GM21390 (cell line): ENCODE measurements around the gene MBP.
"Not testable (repeated sequence)": the region's sequence is repeated elsewhere in the genome, so short reads cannot be mapped to it uniquely, and the experiment has no call there.

Experiments used
- ATAC-seq: cut with Tn5 transposase; IDR thresholded peaks from one replicate; pipeline ENCODE4 v1.9.1; 2021; ENCODE audit not compliant: unreplicated experiment

Gene MBP

GRCh38 chr18:77031662-77032061 is 100.9 kb downstream of the MBP start:
- no peak for ATAC-seq

GRCh38 chr18:77030201-77030600 is 102.4 kb downstream of the MBP start:
- ATAC-seq, result no peak

- no peak for ATAC-seq
These were observed 106.7 kb downstream of the MBP start for GRCh38 chr18:77025831-77026363.

GRCh38 chr18:77025123-77025522 is 107.5 kb downstream of the MBP start:
- ATAC-seq, result no peak

GRCh38 chr18:77024476-77024875 is 108.1 kb downstream of the MBP start:
- no peak for ATAC-seq

- ATAC-seq, result no peak
These were observed 109.3 kb downstream of the MBP start for GRCh38 chr18:77023102-77023782.

GRCh38 chr18:77022556-77022955 is 110.0 kb downstream of the MBP start:
- no peak for ATAC-seq

GRCh38 chr18:77022116-77022515 is 110.5 kb downstream of the MBP start:
- ATAC-seq, result no peak

GRCh38 chr18:77021478-77021877 is 111.1 kb downstream of the MBP start:
- ATAC-seq, result not testable (repeated sequence)

- ATAC-seq, result no peak
These were observed 111.5 kb downstream of the MBP start for GRCh38 chr18:77021075-77021474.

GRCh38 chr18:77020561-77020960 is 112.0 kb downstream of the MBP start:
- no peak for ATAC-seq

- no peak for ATAC-seq
These were observed 112.9 kb downstream of the MBP start for GRCh38 chr18:77019641-77020040.

GRCh38 chr18:77018650-77019049 is 113.9 kb downstream of the MBP start:
- ATAC-seq, result not testable (repeated sequence)

GRCh38 chr18:77017355-77017754 is 115.2 kb downstream of the MBP start:
- ATAC-seq, result no peak

- ATAC-seq, result no peak
These were observed 115.6 kb downstream of the MBP start for GRCh38 chr18:77016936-77017335.

- ATAC-seq, result no peak
These were observed 116.5 kb downstream of the MBP start for GRCh38 chr18:77015771-77016710.

GRCh38 chr18:77015169-77015568 is 117.4 kb downstream of the MBP start:
- no peak for ATAC-seq

- ATAC-seq, result no peak
These were observed 118.0 kb downstream of the MBP start for GRCh38 chr18:77014538-77014937.

GRCh38 chr18:77013811-77014521 is 118.6 kb downstream of the MBP start:
- no peak for ATAC-seq

- no peak for ATAC-seq
These were observed 119.6 kb downstream of the MBP start for GRCh38 chr18:77012806-77013541.

GRCh38 chr18:77012120-77012519 is 120.5 kb downstream of the MBP start:
- ATAC-seq, result no peak
